Activated naive CD8-positive, alpha-beta T cell (primary cell): ENCODE data around the gene FBXL7.

Source experiments
- H3K27ac Mint-ChIP-seq: one replicate; pipeline ENCODE4 v1.8.0; 2021; ENCODE audit warnings: mixed read lengths
- H3K27me3 Mint-ChIP-seq: one replicate; pipeline ENCODE4 v1.8.0; 2021; ENCODE audit warnings: mixed read lengths
- H3K36me3 Mint-ChIP-seq: one replicate; pipeline ENCODE4 v1.8.0; 2021; ENCODE audit warnings: mixed read lengths
- H3K4me1 Mint-ChIP-seq: one replicate; pipeline ENCODE4 v1.8.0; 2021; ENCODE audit warnings: low read depth, mixed read lengths
- H3K4me3 Mint-ChIP-seq: one replicate; pipeline ENCODE4 v1.8.0; 2021; ENCODE audit warnings: mild to moderate bottlenecking, mixed read lengths
- H3K9me3 Mint-ChIP-seq: one replicate; pipeline ENCODE4 v1.8.0; 2021; ENCODE audit warnings: low read depth, mixed read lengths

The FBXL7 gene

DNA sequence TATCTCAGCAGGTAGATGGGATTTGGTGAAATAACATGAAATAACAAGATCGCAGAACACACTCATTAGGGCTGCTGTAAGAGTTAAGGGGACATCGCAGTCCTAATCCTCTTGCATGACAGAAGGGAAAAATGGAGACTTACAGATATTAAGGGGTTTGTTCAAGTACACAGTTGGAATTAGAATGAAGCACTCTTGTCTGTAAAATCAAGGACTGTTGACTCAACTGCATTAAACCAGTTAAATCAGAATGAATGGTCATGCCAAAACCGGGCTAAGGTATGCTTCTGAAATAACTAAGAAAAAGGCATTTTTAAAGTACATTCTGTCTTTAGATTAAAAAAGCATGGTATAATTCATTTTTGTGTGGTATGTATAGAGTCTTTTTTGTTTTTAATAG lies 95.9 kb downstream of the FBXL7 start:
- Mint-ChIP-seq H3K4me3 (no peak overlapping the region), H3K4me1 (no peaks in the 10 kb centered on the region), H3K27ac (no peak overlapping the region), H3K27me3 (no peaks in the 10 kb centered on the region), H3K9me3 (peaks cover 5% of the 10 kb centered on the region), H3K36me3 (no peaks in the 10 kb centered on the region)

DNA sequence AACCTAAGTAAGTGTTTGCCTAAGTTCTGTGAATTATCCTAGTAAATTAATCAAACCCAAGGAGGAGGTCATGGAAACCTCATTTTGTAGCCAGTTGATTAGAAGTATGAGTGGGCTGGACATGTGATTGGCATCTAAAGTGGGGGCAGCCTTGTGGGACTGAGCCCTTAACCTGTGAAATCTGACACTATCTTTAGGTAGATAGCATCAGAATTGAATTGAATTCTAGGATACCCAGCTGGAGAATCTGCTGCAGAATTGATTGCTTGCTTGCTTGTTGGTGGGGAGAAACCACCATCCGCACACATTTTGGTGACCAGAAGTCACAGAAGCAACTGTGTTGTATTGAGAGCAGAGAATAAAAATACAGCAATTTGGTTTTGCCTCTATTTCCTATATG lies 97.0 kb downstream of the FBXL7 start:
- Mint-ChIP-seq H3K4me1 (no peaks in the 10 kb centered on the region), H3K27ac (no peak overlapping the region), H3K4me3 (no peak overlapping the region), H3K9me3 (peaks cover 5% of the 10 kb centered on the region), H3K27me3 (no peaks in the 10 kb centered on the region), H3K36me3 (no peaks in the 10 kb centered on the region)

DNA sequence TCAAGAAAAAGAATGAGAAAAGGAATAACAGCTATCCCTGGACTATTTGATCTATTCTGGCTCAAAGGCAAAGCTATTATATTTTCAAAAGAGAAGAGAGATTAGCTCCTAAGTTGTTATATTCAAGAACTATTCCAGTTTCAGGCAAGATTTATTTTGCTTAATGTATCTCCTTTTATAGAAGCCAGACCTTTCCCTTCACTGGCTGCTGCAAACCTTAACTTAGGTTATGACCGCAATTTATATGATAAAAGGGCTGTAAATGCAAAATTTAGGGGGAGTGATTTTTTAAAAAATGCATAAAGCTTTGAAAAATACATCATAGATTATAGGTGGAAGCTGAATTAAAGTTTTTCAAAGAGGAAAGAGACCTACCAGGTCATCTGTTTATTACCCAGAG lies 97.8 kb downstream of the FBXL7 start:
- Mint-ChIP-seq H3K27me3 (no peaks in the 10 kb centered on the region), H3K4me1 (no peaks in the 10 kb centered on the region), H3K27ac (no peak overlapping the region), H3K4me3 (no peak overlapping the region), H3K36me3 (no peaks in the 10 kb centered on the region), H3K9me3 (peaks cover 5% of the 10 kb centered on the region)

DNA sequence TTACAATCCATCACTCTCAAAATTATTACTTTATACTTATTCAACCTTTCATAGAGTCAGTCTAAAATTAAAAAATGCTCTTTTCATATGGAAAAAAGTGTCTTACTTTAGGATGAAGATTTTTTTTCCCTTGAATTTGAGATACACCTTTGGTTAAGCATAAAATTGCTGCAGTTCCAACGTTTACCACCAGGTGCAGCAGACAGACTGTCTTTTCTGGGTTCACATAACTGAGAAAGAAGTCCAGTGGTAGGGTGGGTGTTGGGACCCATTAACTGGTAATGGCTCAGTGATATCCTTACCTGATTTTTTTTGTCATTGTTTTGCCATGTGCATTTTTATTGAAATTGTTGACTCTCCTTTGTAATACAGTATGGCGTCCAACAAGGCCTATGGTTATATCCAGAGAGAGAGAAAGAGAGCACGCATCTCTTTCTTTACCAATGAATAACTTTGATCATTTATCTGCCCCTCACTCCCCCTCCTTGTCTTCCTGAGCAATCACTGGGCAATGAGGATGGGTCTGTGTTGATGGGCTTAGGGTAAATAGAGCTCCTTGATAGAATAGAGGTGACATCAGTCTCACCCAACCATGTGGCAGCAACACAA lies 98.4 kb downstream of the FBXL7 start:
- no peaks in the 10 kb centered on the region for H3K27me3 Mint-ChIP-seq
- no peaks in the 10 kb centered on the region for H3K4me1 Mint-ChIP-seq
- H3K4me3 Mint-ChIP-seq, result no peak overlapping the region
- H3K36me3 Mint-ChIP-seq, result no peaks in the 10 kb centered on the region
- H3K9me3 Mint-ChIP-seq, result peaks cover 5% of the 10 kb centered on the region
- no peak overlapping the region for H3K27ac Mint-ChIP-seq

DNA sequence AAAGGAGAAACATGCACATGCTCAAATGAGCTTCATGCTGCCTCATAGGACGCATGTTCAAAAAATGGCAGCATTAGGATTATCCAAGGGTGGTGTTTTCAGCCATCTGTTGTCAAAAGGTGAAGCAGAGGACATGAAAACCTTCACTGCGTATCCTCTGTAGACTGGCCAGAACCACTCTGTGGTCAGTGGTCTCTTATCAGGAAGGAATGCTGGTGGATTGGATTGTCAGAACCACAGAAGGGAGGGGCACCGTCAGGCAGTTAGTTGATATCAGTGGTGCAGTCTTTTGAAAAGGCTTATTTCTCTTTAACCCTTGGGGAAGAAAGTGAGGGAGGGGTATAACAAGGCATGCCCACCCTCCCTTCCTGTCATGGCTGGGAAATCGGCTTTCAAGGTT lies 100.1 kb downstream of the FBXL7 start:
- Mint-ChIP-seq H3K4me3 (no peak overlapping the region), H3K27me3 (no peaks in the 10 kb centered on the region), H3K27ac (no peak overlapping the region), H3K9me3 (no peaks in the 10 kb centered on the region), H3K4me1 (no peaks in the 10 kb centered on the region), H3K36me3 (no peaks in the 10 kb centered on the region)

DNA sequence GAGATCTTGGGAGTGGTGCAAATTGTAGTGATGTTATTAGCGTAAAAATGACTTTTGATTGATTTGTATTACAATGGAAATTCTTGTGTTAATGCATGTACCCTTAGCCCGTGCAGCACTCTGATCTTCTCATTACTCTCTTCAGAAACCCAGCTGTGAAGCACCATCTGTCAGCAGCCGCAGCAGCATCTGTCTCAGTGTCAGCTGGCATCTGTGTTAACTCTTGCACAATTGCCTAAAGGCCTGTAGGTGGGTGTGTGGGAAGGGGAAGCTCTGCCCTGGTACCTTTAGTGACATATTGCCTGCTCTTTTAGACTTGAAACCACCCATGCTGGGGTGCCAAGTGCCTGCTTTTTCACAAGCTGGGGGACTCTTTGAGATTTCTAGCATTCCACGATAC lies 101.3 kb downstream of the FBXL7 start:
- no peaks in the 10 kb centered on the region for H3K9me3 Mint-ChIP-seq
- no peak overlapping the region for H3K4me3 Mint-ChIP-seq
- H3K27ac Mint-ChIP-seq, result no peak overlapping the region
- no peaks in the 10 kb centered on the region for H3K27me3 Mint-ChIP-seq
- no peaks in the 10 kb centered on the region for H3K4me1 Mint-ChIP-seq
- H3K36me3 Mint-ChIP-seq, result no peaks in the 10 kb centered on the region

DNA sequence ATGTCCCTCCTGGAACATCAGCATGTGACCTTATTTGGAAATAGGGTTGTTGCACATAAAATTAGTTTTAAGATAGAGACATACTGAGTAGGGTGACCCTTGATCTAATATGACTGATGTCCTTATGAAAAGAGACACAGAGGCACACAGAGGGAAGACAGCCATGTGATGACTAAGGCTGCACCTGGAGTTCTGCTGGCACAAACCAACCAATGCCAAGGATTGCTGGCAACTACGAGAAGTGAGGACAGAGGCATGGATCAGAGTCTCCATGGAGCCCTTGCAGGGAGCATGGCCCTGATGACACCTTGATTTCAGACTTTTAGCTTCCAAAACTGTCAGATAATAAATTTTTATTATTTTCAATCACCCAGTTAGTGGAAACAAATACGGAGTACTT lies 101.9 kb downstream of the FBXL7 start:
- H3K9me3 Mint-ChIP-seq, result no peaks in the 10 kb centered on the region
- no peaks in the 10 kb centered on the region for H3K36me3 Mint-ChIP-seq
- H3K4me3 Mint-ChIP-seq, result no peak overlapping the region
- no peaks in the 10 kb centered on the region for H3K4me1 Mint-ChIP-seq
- no peak overlapping the region for H3K27ac Mint-ChIP-seq
- no peaks in the 10 kb centered on the region for H3K27me3 Mint-ChIP-seq

DNA sequence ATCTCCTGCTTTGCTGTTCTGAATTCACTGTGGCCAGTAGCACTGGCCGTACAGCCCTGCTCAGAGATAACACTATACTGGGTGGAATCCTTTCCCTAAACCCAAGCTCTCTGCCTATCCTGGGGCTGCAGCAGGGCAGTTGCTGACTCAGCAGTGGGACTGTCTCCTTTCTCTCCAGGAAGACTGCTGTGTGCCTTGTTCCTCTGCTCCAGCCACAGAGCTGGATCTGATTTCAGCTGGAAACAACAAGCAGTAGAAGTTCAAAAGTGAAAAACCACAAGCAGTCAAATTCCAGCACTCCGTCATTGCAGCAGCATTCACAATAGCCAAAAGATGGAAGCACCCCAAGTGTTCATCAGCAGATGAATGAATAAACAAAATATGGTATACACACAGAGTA lies 105.0 kb downstream of the FBXL7 start:
- H3K4me1 Mint-ChIP-seq, result no peaks in the 10 kb centered on the region
- H3K27me3 Mint-ChIP-seq, result no peaks in the 10 kb centered on the region
- H3K4me3 Mint-ChIP-seq, result no peak overlapping the region
- H3K9me3 Mint-ChIP-seq, result no peaks in the 10 kb centered on the region
- H3K36me3 Mint-ChIP-seq, result no peaks in the 10 kb centered on the region
- no peak overlapping the region for H3K27ac Mint-ChIP-seq

DNA sequence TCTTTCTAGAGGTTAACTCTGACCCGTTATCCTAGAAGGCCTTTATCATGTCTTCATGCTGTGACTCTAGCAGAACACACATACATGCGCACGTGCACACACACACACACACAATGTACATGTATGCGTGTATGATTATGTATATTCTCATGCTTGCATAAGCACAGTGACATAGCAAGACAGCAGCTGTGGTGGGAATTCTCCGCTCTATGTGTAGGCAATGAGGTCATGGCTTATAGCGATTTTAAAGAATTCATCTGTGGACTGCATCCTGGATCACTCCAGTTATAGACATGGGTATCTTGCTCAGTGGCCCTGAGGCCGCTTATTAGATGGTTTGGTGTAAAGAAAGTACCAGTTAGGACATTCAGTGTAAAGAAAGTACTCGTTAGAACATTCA lies 106.2 kb downstream of the FBXL7 start:
- Mint-ChIP-seq H3K4me1 (no peaks in the 10 kb centered on the region), H3K27ac (no peak overlapping the region), H3K36me3 (no peaks in the 10 kb centered on the region), H3K9me3 (no peaks in the 10 kb centered on the region), H3K27me3 (no peaks in the 10 kb centered on the region), H3K4me3 (no peak overlapping the region)

DNA sequence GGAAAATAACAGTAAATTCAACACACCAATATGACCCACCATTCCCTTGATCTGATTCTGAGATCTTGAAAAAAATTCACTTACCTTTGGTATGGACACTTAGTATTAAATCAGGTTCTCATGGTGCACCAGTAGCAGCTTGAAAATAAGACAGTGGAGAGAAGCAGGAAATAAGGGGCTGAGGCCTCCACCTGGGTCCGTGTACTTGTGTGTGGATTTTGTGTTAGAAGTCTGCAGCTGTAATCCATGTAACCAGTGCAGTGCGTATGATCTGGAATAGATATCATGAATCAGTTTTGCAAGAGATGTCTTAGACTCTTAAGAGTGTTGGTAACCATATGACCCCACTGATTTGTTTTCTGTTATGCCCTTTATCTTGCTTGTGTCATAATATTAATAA lies 107.1 kb downstream of the FBXL7 start:
- Mint-ChIP-seq H3K9me3 (no peaks in the 10 kb centered on the region), H3K27me3 (no peaks in the 10 kb centered on the region), H3K36me3 (no peaks in the 10 kb centered on the region), H3K27ac (no peak overlapping the region), H3K4me1 (no peaks in the 10 kb centered on the region), H3K4me3 (no peak overlapping the region)

DNA sequence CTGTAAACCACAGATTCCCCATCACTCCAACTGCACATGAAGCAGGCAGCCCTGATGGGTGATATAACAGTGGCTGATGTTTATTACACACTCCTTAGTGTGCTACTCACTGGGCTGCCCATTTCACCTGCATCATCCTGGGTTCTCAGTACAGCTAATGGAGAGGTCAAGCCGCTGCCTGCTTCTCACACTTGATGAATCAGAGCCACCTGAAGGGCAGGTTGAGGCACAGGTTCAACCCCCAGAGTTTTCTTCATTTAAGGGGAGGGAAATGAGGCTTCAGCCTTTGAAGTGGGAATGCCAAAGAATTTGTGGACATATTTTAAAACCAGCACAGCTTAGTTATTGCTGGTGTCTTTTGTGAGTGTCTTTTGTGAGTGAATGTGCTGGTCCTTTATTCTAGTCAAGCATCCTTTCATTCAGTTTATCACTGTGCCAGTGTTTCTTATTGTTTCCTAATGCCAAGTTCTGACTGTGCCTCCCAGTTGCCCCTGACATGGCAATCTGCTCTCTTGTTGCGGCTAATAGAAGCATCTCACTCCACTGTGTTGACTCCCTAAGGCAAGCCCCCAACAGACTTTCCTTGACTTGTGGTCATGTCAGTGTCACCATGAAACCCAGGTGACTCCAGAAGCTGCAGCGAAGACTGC lies 109.2 kb downstream of the FBXL7 start:
- Mint-ChIP-seq H3K27me3 (no peaks in the 10 kb centered on the region), H3K4me1 (no peaks in the 10 kb centered on the region), H3K4me3 (no peak overlapping the region), H3K27ac (no peak overlapping the region), H3K36me3 (no peaks in the 10 kb centered on the region), H3K9me3 (no peaks in the 10 kb centered on the region)

DNA sequence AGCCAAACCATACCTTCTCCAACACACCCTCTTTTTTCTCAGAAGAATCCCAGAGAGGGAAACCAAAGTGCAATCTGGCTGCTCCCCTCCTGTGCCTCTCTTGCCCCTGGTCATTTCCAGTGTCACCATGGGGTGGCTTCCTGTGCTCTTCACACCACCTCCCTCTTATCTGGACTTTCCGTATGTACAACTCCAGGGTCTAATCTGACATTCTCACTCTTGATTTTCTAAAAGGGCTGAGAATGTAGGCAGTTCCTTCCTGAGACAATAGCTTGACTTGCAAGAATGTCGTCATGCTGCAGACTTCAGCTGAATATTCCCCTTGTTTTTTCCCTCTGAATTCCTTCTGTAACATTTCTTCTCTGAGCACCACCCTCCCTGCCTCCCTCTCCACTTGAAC lies 110.2 kb downstream of the FBXL7 start:
- H3K4me3 Mint-ChIP-seq, result no peak overlapping the region
- H3K27me3 Mint-ChIP-seq, result no peaks in the 10 kb centered on the region
- H3K4me1 Mint-ChIP-seq, result no peaks in the 10 kb centered on the region
- H3K27ac Mint-ChIP-seq, result no peak overlapping the region
- no peaks in the 10 kb centered on the region for H3K36me3 Mint-ChIP-seq
- H3K9me3 Mint-ChIP-seq, result no peaks in the 10 kb centered on the region

DNA sequence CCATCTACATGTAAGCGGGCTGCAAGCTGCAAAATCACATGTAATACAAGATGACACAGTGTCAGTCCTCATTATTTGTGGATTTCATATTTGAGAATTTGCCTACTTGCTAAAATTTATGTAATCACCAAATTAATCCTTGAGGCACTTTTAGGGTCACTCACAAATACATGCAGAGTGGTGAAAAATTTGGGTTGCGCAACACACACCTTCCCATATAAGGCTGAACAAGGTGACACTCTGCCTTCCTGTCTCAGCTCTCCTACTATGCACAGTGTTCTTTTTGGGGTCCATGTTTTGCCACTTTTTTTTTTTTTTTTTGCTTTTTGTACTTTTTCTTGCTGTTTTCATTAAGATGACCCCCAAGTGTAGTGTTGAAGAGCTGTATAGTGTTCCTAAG lies 111.0 kb downstream of the FBXL7 start:
- H3K4me1 Mint-ChIP-seq, result no peaks in the 10 kb centered on the region
- H3K9me3 Mint-ChIP-seq, result peaks cover 2% of the 10 kb centered on the region
- H3K27me3 Mint-ChIP-seq, result no peaks in the 10 kb centered on the region
- H3K36me3 Mint-ChIP-seq, result no peaks in the 10 kb centered on the region
- H3K27ac Mint-ChIP-seq, result no peak overlapping the region
- no peak overlapping the region for H3K4me3 Mint-ChIP-seq

DNA sequence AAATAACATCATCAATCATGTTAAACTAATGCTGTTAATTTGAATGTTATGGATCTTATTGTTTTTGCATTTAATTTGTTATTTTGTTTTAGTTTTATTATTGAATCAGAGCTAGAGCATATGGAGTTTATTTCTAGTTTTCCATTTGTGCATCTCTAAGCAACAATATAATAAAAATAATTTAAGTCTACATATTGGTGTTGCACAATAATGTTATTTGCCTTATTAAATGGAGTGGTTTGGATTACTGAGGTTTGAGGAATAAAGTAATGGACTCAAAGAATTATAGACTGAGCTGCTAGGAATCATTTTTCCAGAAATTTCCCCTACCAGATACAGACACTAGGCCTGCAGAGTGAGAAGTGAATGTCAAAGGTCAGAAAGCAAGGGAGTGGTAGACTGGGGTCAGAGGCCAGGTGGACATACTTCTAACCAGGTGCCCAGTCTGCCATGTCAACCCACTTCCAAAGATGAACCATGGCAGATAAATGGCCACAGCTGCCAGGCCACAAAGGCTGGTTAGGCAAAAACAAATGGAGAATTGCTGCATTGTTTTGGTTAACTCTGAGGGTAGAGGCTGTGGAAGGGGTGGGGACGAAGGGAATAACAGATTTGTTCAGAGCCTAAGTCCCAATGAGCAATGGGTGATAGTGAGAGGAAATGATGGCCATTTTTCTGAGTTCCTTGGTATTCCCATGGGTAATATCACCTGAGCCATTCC lies 113.1 kb downstream of the FBXL7 start:
- H3K27me3 Mint-ChIP-seq, result no peaks in the 10 kb centered on the region
- H3K27ac Mint-ChIP-seq, result no peak overlapping the region
- no peak overlapping the region for H3K4me3 Mint-ChIP-seq
- H3K4me1 Mint-ChIP-seq, result no peaks in the 10 kb centered on the region
- H3K36me3 Mint-ChIP-seq, result no peaks in the 10 kb centered on the region
- peaks cover 4% of the 10 kb centered on the region for H3K9me3 Mint-ChIP-seq

DNA sequence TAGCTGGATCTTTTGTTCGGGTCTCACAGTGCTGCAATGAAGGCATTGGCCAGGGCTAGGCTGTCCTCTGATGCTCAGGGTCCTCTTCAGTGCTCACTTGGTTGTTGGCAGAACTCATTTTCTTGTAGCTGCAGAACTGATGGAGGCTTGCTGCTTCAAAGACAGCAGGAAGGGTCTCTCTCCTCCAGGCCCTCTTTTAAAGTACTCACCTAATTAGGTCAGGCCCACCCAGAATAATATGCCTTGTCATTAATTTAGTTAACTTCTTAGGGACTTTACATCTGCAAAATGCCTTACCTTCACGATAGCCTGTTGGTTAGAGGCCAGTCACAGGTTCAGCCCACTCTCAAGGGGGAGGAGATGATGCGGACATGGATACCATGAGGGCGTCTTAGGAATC lies 114.7 kb downstream of the FBXL7 start:
- Mint-ChIP-seq H3K4me1 (no peaks in the 10 kb centered on the region), H3K9me3 (peaks cover 4% of the 10 kb centered on the region), H3K27me3 (no peaks in the 10 kb centered on the region), H3K4me3 (no peak overlapping the region), H3K36me3 (no peaks in the 10 kb centered on the region), H3K27ac (no peak overlapping the region)

DNA sequence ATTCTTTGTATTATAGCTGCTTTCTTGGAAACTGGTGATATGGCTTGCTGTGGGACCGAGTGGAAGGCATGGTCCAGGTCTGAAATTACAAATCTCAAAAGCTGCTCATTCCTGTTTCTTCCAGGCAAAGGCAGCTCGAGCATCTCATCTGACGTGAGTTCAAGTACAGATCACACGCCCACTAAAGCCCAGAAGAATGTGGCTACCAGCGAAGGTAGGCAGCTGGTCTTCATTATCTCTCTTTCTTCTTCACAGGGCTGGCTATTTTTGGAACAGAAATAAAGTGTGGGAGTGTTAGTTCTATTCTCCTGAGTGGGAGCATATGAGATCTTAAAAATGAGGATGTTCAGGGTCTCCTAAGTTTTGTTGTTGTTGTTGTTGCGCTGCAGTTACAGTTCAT lies 115.9 kb downstream of the FBXL7 start:
- H3K4me3 Mint-ChIP-seq, result no peak overlapping the region
- no peaks in the 10 kb centered on the region for H3K36me3 Mint-ChIP-seq
- H3K27ac Mint-ChIP-seq, result no peak overlapping the region
- no peaks in the 10 kb centered on the region for H3K4me1 Mint-ChIP-seq
- peaks cover 4% of the 10 kb centered on the region for H3K9me3 Mint-ChIP-seq
- H3K27me3 Mint-ChIP-seq, result no peaks in the 10 kb centered on the region
